ENCODE results near the gene RALBP1. TPM values are rescaled to one million over a fixed set of nuclear protein-coding genes. Genes with fewer than 3 reads are reported as not detected.
A peak's percentile ranks its signal among the peaks of the same experiment; 100 is the strongest.

Gene RALBP1
- total and polyA plus RNA-seq, 2 experiments from 2014 or later: 33.5 to 68.0 TPM

- Histone ChIP-seq H3K4me1 (ENCODE audit: low read depth) (no peaks in the 10 kb centered on the region), H3K9me3 (ENCODE audit: low read depth) (no peaks in the 10 kb centered on the region), H3K27ac (no peak overlapping the region), H3K27me3 (no peaks in the 10 kb centered on the region), H3K36me3 (peaks cover 24% of the 10 kb centered on the region), H3K4me3 (no peak overlapping the region)
- no peak for DNase-seq (ENCODE audit: low read depth in 1 of 2, low spot score in 1 of 2)
- no peak for TF ChIP-seq CTCF (IDR thresholded peaks at IDR 0.05; ENCODE audit: low read depth, low read length)
Measured at GRCh38 chr18:9537677-9538076, 62.4 kb downstream of the RALBP1 start.

GRCh38 chr18:9539283-9539682 lies 64.0 kb downstream of the RALBP1 start:
- H3K4me3 ChIP-seq: no peak overlapping the region
- no peaks in the 10 kb centered on the region for H3K4me1 ChIP-seq (ENCODE audit: low read depth)
- peaks cover 11% of the 10 kb centered on the region for H3K36me3 ChIP-seq
- no peak for DNase-seq (ENCODE audit: low read depth in 1 of 2, low spot score in 1 of 2)
- H3K9me3 ChIP-seq (ENCODE audit: low read depth): no peaks in the 10 kb centered on the region
- no peaks in the 10 kb centered on the region for H3K27me3 ChIP-seq
- TF ChIP-seq CTCF (IDR thresholded peaks at IDR 0.05; ENCODE audit: low read depth, low read length): no peak
- H3K27ac ChIP-seq: no peak overlapping the region

- H3K27me3 ChIP-seq: no peaks in the 10 kb centered on the region
- DNase-seq (ENCODE audit: low read depth in 1 of 2, low spot score in 1 of 2): peak in 1 of 2 donors; percentile 5
- no peak overlapping the region for H3K27ac ChIP-seq
- no peak for TF ChIP-seq CTCF (IDR thresholded peaks at IDR 0.05; ENCODE audit: low read depth, low read length)
- H3K36me3 ChIP-seq: peaks cover 14% of the 10 kb centered on the region
- H3K4me1 ChIP-seq (ENCODE audit: low read depth): no peaks in the 10 kb centered on the region
- H3K4me3 ChIP-seq: no peak overlapping the region
- H3K9me3 ChIP-seq (ENCODE audit: low read depth): no peaks in the 10 kb centered on the region
Measured at GRCh38 chr18:9539938-9540337, 64.6 kb downstream of the RALBP1 start.

- H3K27ac ChIP-seq: no peak overlapping the region
- no peak for TF ChIP-seq CTCF (IDR thresholded peaks at IDR 0.05; ENCODE audit: low read depth, low read length)
- no peaks in the 10 kb centered on the region for H3K27me3 ChIP-seq
- no peaks in the 10 kb centered on the region for H3K9me3 ChIP-seq (ENCODE audit: low read depth)
- no peak overlapping the region for H3K4me3 ChIP-seq
- peaks cover 25% of the 10 kb centered on the region for H3K36me3 ChIP-seq
- H3K4me1 ChIP-seq (ENCODE audit: low read depth): no peaks in the 10 kb centered on the region
- no peak for DNase-seq (ENCODE audit: low read depth in 1 of 2, low spot score in 1 of 2)
Measured at GRCh38 chr18:9542924-9543323, 67.6 kb downstream of the RALBP1 start.

- no peaks in the 10 kb centered on the region for H3K9me3 ChIP-seq (ENCODE audit: low read depth)
- no peaks in the 10 kb centered on the region for H3K4me1 ChIP-seq (ENCODE audit: low read depth)
- DNase-seq (ENCODE audit: low read depth in 1 of 2, low spot score in 1 of 2): no peak
- no peaks in the 10 kb centered on the region for H3K27me3 ChIP-seq
- no peak for TF ChIP-seq CTCF (IDR thresholded peaks at IDR 0.05; ENCODE audit: low read depth, low read length)
- H3K4me3 ChIP-seq: no peak overlapping the region
- H3K36me3 ChIP-seq: peaks cover 36% of the 10 kb centered on the region
- H3K27ac ChIP-seq: no peak overlapping the region
Measured at GRCh38 chr18:9545029-9545428, 69.7 kb downstream of the RALBP1 start.

- no peaks in the 10 kb centered on the region for H3K4me1 ChIP-seq (ENCODE audit: low read depth)
- no peak for TF ChIP-seq CTCF (IDR thresholded peaks at IDR 0.05; ENCODE audit: low read depth, low read length)
- H3K9me3 ChIP-seq (ENCODE audit: low read depth): no peaks in the 10 kb centered on the region
- H3K27me3 ChIP-seq: no peaks in the 10 kb centered on the region
- H3K4me3 ChIP-seq: no peak overlapping the region
- H3K27ac ChIP-seq: no peak overlapping the region
- DNase-seq (ENCODE audit: low read depth in 1 of 2, low spot score in 1 of 2): no peak
- H3K36me3 ChIP-seq: peaks cover 43% of the 10 kb centered on the region
Measured at GRCh38 chr18:9546468-9546867, 71.2 kb downstream of the RALBP1 start.
